Measurements from ENCODE around the gene SEC23A.

- TF ChIP-seq CTCF (IDR thresholded peaks at IDR 0.05) (no peak), EP300 (IDR thresholded peaks at IDR 0.05; ENCODE audit: low read depth) (no peak), POLR2A (IDR thresholded peaks at IDR 0.05) (no peak), POLR2AphosphoS5 (IDR thresholded peaks at IDR 0.05) (no peak)
These were observed 120.2 kb downstream of the SEC23A start for GRCh38 chr14:38982837-38983236.
